ENCODE results near the gene KCNE3. TPM values are rescaled to one million over a fixed set of nuclear protein-coding genes. Genes with fewer than 3 reads are reported as not detected.

The KCNE3 gene
- total RNA-seq, 1 donor from 2014 or later = 0.26 TPM

DNA sequence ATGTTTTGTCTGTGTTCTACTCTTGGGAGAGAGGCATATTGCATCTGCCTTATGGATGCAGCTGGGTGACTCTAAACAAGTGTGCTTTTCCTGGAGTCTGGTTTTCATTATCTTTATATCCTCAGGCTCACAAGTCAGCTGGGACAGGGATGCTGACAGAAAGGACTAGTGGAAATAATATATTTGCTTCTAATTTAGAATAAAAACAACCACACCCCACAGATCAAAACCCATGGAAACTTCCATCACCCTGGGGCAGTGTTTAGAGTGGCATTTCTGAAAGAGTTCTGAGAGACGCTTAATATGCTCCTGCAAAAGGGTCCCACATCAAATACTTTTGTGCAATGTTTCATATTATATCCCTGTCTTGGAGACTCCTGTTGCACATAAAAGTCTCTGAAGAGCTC lies 20.8 kb downstream of the KCNE3 start:
- TF ChIP-seq, protein P1, sequence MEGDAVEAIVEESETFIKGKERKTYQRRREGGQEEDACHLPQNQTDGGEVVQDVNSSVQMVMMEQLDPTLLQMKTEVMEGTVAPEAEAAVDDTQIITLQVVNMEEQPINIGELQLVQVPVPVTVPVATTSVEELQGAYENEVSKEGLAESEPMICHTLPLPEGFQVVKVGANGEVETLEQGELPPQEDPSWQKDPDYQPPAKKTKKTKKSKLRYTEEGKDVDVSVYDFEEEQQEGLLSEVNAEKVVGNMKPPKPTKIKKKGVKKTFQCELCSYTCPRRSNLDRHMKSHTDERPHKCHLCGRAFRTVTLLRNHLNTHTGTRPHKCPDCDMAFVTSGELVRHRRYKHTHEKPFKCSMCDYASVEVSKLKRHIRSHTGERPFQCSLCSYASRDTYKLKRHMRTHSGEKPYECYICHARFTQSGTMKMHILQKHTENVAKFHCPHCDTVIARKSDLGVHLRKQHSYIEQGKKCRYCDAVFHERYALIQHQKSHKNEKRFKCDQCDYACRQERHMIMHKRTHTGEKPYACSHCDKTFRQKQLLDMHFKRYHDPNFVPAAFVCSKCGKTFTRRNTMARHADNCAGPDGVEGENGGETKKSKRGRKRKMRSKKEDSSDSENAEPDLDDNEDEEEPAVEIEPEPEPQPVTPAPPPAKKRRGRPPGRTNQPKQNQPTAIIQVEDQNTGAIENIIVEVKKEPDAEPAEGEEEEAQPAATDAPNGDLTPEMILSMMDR (IDR thresholded peaks at IDR 0.05; ENCODE audit: insufficient read depth, low read length, severe bottlenecking) = no peak
- DNase-seq (ENCODE audit: low read depth) = no peak
- no peaks in the 10 kb centered on the region for H3K27me3 ChIP-seq (ENCODE audit: control insufficient read depth, insufficient read depth, low read length)
- no peak for FAIRE-seq
- H3K4me3 ChIP-seq (ENCODE audit: low read depth, low read length) = no peak overlapping the region
- H3K36me3 ChIP-seq (ENCODE audit: control insufficient read depth, insufficient read depth, low read length) = no peaks in the 10 kb centered on the region

DNA sequence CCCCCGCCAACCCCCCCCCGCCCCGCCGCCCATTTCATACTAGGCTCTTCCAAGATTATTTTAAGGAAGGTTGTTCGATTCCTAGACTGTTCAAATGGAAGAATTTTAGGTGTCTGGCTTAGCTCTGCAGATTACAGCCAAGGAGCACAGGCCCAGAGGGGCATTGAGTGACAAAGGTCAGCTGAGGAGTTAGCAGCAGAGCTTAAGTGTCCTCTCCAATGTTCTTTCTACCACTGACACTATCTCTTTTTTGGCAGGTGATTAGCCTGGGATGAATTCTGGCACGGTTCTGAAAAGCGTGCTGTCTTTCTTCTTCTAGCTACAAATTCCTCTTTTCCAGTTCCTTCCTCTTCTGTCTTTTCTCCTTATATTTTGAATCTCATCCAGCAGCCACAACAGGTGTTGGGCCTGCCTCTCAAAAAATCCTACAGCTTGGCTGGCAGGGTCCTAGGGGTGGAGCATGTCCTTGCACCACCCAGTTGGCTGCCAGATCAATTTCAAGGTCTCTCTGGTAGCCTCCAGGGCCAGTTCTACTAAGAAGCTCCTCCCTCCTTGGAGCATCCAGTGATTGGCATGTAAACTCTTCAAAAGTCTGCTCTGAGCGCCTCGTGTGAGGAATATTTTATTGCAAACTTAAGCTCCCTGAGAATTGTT lies 23.0 kb downstream of the KCNE3 start:
- H3K4me3 ChIP-seq (ENCODE audit: low read depth, low read length) = no peak overlapping the region
- FAIRE-seq (no peak), DNase-seq (ENCODE audit: low read depth) (no peak)
- no peaks in the 10 kb centered on the region for H3K27me3 ChIP-seq (ENCODE audit: control insufficient read depth, insufficient read depth, low read length)
- TF ChIP-seq, protein P1 (IDR thresholded peaks at IDR 0.05; ENCODE audit: insufficient read depth, low read length, severe bottlenecking) = no peak
- H3K36me3 ChIP-seq (ENCODE audit: control insufficient read depth, insufficient read depth, low read length) = no peaks in the 10 kb centered on the region

DNA sequence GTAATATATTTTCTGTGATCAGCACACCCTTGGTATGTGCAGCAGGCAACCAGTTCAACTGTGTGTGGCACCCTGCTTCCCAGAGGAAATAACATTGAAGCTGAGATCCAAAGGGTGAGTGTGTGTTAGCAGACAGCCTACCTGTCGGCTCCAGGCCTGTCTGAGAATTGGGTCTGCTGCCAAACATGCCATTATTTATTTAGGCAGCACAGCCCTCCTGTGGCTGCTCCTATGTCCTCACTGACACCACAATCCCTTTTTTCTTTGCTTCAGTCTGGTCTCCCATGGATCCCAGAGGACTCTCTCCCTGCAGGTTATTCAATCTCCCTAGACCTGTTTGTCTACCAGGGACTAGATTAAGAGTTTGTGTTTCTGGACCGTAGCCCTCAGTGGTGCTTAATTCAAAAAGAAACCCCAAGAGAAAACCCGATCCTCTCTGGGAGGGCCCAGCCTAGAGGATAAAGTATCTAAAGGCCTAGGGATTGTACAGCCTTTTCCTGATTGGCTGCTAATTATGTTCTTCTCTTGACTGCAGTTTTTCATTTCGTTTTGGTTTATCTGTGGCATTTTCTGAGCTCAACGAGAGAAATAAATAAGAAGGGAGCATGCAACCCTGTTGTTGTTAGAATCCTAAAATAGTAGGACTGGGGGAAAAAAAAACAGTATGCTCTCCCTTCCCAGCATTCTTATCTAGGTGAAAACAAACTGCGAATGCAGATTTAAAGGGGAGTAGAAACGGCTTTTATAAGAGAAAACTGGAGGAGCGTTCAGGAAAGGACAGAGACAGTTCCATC lies 24.1 kb downstream of the KCNE3 start:
- Histone ChIP-seq H3K4me3 (ENCODE audit: low read depth, low read length) (no peak overlapping the region), H3K36me3 (ENCODE audit: control insufficient read depth, insufficient read depth, low read length) (no peaks in the 10 kb centered on the region), H3K27me3 (ENCODE audit: control insufficient read depth, insufficient read depth, low read length) (no peaks in the 10 kb centered on the region)
- TF ChIP-seq, protein P1 (IDR thresholded peaks at IDR 0.05; ENCODE audit: insufficient read depth, low read length, severe bottlenecking) = peak; percentile 60
- DNase-seq (ENCODE audit: low read depth) = peak; percentile 69
- FAIRE-seq = no peak

- Histone ChIP-seq H3K4me3 (ENCODE audit: low read depth, low read length) (no peak overlapping the region), H3K27me3 (ENCODE audit: control insufficient read depth, insufficient read depth, low read length) (no peaks in the 10 kb centered on the region), H3K36me3 (ENCODE audit: control insufficient read depth, insufficient read depth, low read length) (no peaks in the 10 kb centered on the region)
- DNase-seq (ENCODE audit: low read depth) (peak; percentile 73), FAIRE-seq (no peak)
- TF ChIP-seq, protein P1 (IDR thresholded peaks at IDR 0.05; ENCODE audit: insufficient read depth, low read length, severe bottlenecking) = no peak
Observed at GRCh38 chr11:74442636-74443035, 24.7 kb downstream of the KCNE3 start.

GRCh38 chr11:74438681-74439080 lies 28.7 kb downstream of the KCNE3 start:
- Histone ChIP-seq H3K27me3 (ENCODE audit: control insufficient read depth, insufficient read depth, low read length) (no peaks in the 10 kb centered on the region), H3K36me3 (ENCODE audit: control insufficient read depth, insufficient read depth, low read length) (no peaks in the 10 kb centered on the region), H3K4me3 (ENCODE audit: low read depth, low read length) (no peak overlapping the region)
- TF ChIP-seq, protein P1 (IDR thresholded peaks at IDR 0.05; ENCODE audit: insufficient read depth, low read length, severe bottlenecking) = no peak
- no peak for DNase-seq (ENCODE audit: low read depth)
- FAIRE-seq = no peak

Measured in bronchial epithelial cell (primary cell).